ENCODE data around the gene CAT. TPM values are rescaled to one million over a fixed set of nuclear protein-coding genes. Genes with fewer than 3 reads are reported as not detected.

Gene CAT
- polyA plus RNA-seq, 1 of the 3 experiments (the other 2 are of a cell fraction), result 26.6 TPM

DNA sequence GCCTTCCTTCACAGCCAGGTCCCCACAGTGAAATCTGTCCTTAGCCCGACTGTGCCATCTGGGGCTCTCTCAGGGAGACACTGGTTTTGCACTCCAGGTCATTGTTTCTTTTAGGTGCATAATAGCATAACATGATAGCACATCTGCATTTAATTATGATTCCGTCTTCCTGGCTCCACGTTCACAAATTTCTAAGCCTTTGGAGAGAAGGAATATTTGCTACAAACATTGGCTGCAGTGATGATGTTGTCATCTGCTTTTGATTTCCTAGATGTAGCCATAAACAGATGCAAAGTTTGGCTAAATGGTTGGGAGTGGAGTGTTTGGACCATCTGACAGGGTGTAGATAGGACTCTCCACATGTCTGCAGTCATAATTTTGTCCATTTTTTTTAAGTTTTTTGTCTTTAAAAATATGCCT is 12.0 kb upstream of the CAT start:
- Histone ChIP-seq H3K9ac (no peak overlapping the region), H3K27me3 (ENCODE audit: insufficient read depth) (no peaks in the 10 kb centered on the region), H3K4me1 (ENCODE audit: control insufficient read depth in 1 of 2, insufficient read depth in 2 of 2, low read depth in 1 of 2, low read length in 1 of 2) (peaks cover 18 to 23% of the 10 kb centered on the region in 2 experiments; a peak in 3 of 4 replicates), H3K27ac (ENCODE audit: low read depth in 2 of 2, low read length in 1 of 2) (peak overlapping the region; percentile 72 to 98), H3K79me2 (ENCODE audit: insufficient read depth) (no peaks in the 10 kb centered on the region), H3F3A (replicated peaks; ENCODE audit: insufficient read depth) (peaks cover 7% of the 10 kb centered on the region), H3K36me3 (replicated peaks in 1 of 2; ENCODE audit: control insufficient read depth in 1 of 2, insufficient read depth in 2 of 2, low read length in 1 of 2) (no peaks in the 10 kb centered on the region), H2AFZ (ENCODE audit: low read depth) (0 out of 2 replicates have a peak overlapping the region, but pooled peaks have one; percentile 52), H3K4me2 (peak overlapping the region; percentile 56; the same call in 1 of the 2 replicates), H3K4me3 (ENCODE audit: low read depth in 2 of 2, low read length in 1 of 2) (no peak overlapping the region), H3K9me3 (no peaks in the 10 kb centered on the region), H4K20me1 (ENCODE audit: insufficient read depth) (no peaks in the 10 kb centered on the region), H3K9me2 (no peaks in the 10 kb centered on the region)
- CTCF ChIA-PET, result interaction anchor here (0.6 to 2.3 kb wide), 4 partner anchors 9 to 252 kb away, joined by 3 to 9 read pairs (median 4); no protein-coding TSS in a partner anchor
- peak; percentile 57; the same call in 1 of the 2 replicates for TF ChIP-seq TEAD4 (IDR thresholded peaks at IDR 0.05; ENCODE audit: borderline replicate concordance, insufficient read depth)
- TF ChIP-seq, protein P1, sequence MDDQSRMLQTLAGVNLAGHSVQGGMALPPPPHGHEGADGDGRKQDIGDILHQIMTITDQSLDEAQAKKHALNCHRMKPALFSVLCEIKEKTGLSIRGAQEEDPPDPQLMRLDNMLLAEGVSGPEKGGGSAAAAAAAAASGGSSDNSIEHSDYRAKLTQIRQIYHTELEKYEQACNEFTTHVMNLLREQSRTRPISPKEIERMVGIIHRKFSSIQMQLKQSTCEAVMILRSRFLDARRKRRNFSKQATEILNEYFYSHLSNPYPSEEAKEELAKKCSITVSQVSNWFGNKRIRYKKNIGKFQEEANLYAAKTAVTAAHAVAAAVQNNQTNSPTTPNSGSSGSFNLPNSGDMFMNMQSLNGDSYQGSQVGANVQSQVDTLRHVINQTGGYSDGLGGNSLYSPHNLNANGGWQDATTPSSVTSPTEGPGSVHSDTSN (IDR thresholded peaks at IDR 0.05), result peak; percentile 32; the same call in 1 of the 2 replicates
- no peak for TF ChIP-seq FOXM1 (IDR thresholded peaks at IDR 0.05; ENCODE audit: low read depth)
- TF ChIP-seq NFIC (IDR thresholded peaks at IDR 0.05; ENCODE audit: borderline replicate concordance), result peak; percentile 75
- TF ChIP-seq EP300 (IDR thresholded peaks at IDR 0.05; ENCODE audit: borderline replicate concordance in 1 of 2, low read depth in 1 of 2, low read length in 1 of 2), result peak in 1 of 2 experiments; percentile 83
- TF ChIP-seq MXI1 (IDR thresholded peaks at IDR 0.05; ENCODE audit: low read depth, low read length), result peak; percentile 82
- TF ChIP-seq EZH2phosphoT487 (IDR thresholded peaks at IDR 0.05; ENCODE audit: borderline replicate concordance, low read depth), result no peak
- no peak for TF ChIP-seq YY1 (IDR thresholded peaks at IDR 0.05; ENCODE audit: low read depth)
- TF ChIP-seq RXRA (IDR thresholded peaks at IDR 0.05; ENCODE audit: borderline replicate concordance, low read depth), result no peak
- peak; percentile 80 for TF ChIP-seq CHD2 (IDR thresholded peaks at IDR 0.05; ENCODE audit: low read length, partially characterized antibody)
- TF ChIP-seq, protein P2, sequence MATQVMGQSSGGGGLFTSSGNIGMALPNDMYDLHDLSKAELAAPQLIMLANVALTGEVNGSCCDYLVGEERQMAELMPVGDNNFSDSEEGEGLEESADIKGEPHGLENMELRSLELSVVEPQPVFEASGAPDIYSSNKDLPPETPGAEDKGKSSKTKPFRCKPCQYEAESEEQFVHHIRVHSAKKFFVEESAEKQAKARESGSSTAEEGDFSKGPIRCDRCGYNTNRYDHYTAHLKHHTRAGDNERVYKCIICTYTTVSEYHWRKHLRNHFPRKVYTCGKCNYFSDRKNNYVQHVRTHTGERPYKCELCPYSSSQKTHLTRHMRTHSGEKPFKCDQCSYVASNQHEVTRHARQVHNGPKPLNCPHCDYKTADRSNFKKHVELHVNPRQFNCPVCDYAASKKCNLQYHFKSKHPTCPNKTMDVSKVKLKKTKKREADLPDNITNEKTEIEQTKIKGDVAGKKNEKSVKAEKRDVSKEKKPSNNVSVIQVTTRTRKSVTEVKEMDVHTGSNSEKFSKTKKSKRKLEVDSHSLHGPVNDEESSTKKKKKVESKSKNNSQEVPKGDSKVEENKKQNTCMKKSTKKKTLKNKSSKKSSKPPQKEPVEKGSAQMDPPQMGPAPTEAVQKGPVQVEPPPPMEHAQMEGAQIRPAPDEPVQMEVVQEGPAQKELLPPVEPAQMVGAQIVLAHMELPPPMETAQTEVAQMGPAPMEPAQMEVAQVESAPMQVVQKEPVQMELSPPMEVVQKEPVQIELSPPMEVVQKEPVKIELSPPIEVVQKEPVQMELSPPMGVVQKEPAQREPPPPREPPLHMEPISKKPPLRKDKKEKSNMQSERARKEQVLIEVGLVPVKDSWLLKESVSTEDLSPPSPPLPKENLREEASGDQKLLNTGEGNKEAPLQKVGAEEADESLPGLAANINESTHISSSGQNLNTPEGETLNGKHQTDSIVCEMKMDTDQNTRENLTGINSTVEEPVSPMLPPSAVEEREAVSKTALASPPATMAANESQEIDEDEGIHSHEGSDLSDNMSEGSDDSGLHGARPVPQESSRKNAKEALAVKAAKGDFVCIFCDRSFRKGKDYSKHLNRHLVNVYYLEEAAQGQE (IDR thresholded peaks at IDR 0.05; ENCODE audit: low read depth, low read length), result no peak
- TF ChIP-seq RAD21 (IDR thresholded peaks at IDR 0.05; ENCODE audit: low read length), result peak; percentile 59
- peak; percentile 94 for TF ChIP-seq RCOR1 (IDR thresholded peaks at IDR 0.05; ENCODE audit: low read length)
- peak; percentile 98 for TF ChIP-seq TCF12 (IDR thresholded peaks at IDR 0.05)
- peak; percentile 70 for TF ChIP-seq GATA2 (CRISPR knock-in tag; IDR thresholded peaks at IDR 0.05)
- peak; percentile 95; the same call in 1 of the 2 replicates for TF ChIP-seq FOXJ3 (CRISPR knock-in tag; IDR thresholded peaks at IDR 0.05)
- TF ChIP-seq POLR2AphosphoS5 (IDR thresholded peaks at IDR 0.05; ENCODE audit: low read depth, low read length), result peak; percentile 76
- POLR2A ChIA-PET, result interaction anchor here (1.1 kb wide), 1 partner anchor 13 kb away, joined by 4 read pairs; no protein-coding TSS in a partner anchor
- DNase-seq, result peak; percentile 73
- 9% methylated on average over 3 of the region's 3 CpGs for WGBS (ENCODE audit: low lambda C conversion rate)
